ENCODE measurements around the gene MTRFR.

The MTRFR gene

DNA sequence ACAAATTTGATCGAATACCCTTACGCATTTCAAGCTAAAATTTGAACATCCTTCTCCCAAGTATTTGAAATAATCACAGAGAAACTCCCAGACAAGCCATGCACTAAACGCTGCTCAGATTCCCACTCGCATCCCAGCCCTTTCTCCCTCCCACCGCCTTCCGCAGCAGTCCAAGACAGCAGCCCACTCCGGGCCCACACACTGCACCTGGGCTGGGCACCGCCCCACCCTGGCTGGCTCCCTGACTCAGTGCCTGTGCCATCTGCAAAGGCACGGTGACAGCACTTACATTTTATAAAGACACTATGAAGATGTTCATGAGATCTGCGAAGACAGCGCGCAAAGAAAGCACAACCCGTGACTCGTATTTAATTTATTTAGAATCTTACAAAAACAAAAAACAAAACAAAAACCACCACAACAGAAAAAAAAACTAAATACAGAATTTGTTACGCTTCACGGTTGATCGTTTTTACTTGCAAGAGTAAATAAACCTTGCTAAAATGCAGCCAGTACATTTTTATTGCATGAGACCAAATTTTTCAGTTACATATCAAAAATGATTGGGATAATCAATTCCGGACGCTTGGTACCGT, 55.6 kb downstream of the MTRFR start:
- Histone ChIP-seq H3K36me3 (peaks cover 3 to 31% (median 26%) of the 10 kb centered on the region in 3 donors), H3K4me1 (no peaks in the 10 kb centered on the region), H3K27me3 (no peaks in the 10 kb centered on the region), H3K4me3 (no peak overlapping the region), H3K9me3 (no peaks in the 10 kb centered on the region), H3K27ac (no peak overlapping the region)
- intact Hi-C loops (cut with DNase I; ENCODE audit: low total_unique reads), result no loop called here
- TF ChIP-seq, protein P1, sequence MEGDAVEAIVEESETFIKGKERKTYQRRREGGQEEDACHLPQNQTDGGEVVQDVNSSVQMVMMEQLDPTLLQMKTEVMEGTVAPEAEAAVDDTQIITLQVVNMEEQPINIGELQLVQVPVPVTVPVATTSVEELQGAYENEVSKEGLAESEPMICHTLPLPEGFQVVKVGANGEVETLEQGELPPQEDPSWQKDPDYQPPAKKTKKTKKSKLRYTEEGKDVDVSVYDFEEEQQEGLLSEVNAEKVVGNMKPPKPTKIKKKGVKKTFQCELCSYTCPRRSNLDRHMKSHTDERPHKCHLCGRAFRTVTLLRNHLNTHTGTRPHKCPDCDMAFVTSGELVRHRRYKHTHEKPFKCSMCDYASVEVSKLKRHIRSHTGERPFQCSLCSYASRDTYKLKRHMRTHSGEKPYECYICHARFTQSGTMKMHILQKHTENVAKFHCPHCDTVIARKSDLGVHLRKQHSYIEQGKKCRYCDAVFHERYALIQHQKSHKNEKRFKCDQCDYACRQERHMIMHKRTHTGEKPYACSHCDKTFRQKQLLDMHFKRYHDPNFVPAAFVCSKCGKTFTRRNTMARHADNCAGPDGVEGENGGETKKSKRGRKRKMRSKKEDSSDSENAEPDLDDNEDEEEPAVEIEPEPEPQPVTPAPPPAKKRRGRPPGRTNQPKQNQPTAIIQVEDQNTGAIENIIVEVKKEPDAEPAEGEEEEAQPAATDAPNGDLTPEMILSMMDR (IDR thresholded peaks at IDR 0.05), result no peak
- DNase-seq, result no peak

DNA sequence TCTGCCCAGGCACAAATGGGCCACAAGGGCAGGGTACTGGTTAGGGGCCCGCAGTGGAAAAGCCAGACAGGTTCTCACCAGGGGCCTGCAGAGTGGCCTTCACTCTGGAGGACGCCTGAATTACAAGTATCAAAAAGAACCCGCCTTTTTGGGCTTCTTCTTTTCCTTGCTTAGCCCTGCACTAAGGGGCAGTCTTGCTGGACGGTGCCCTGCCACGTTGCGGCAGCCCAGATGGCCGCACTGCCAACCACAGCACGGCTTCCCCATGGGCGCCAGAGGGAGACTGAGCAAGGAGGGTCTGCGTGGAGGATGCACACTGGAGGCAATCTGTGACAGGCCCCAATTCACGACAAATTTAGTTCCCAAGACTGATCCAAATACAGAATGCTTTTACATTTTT, 56.7 kb downstream of the MTRFR start:
- no peaks in the 10 kb centered on the region for H3K9me3 ChIP-seq
- H3K36me3 ChIP-seq, result peaks cover 13 to 40% (median 34%) of the 10 kb centered on the region in 3 donors
- H3K4me3 ChIP-seq, result no peak overlapping the region
- no peak overlapping the region for H3K27ac ChIP-seq
- no peaks in the 10 kb centered on the region for H3K27me3 ChIP-seq
- TF ChIP-seq, protein P1 (IDR thresholded peaks at IDR 0.05), result no peak
- intact Hi-C loops (cut with DNase I; ENCODE audit: low total_unique reads), result no loop called here
- DNase-seq, result no peak
- no peaks in the 10 kb centered on the region for H3K4me1 ChIP-seq

DNA sequence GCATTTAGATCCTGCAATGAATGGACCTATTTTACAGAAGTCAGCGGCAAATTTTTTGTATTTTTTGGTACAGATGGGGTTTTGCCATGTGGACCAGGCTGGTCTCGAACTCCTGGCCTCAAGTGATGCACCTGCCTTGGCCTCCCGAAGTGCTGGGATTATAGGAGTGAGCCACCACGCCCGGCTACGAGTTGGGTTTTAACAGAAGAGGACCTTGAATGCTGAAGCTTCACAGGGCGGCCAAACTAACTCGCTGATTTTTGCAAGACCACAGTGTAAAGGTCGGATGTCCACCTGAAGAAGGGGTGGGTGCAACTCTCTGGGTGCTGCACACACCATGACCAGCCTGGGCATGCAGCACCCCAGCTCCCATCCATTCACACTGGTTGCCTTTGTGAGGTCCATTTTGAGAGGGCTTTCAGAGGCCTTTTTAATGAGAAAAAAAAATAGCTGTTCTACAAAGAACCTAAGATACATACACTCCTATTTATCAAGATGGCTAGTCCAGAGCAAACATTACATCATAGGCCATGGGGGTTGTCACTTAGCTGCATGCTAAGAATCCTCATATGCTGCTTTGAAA, 60.0 kb downstream of the MTRFR start:
- H3K27ac ChIP-seq, result no peak overlapping the region
- peaks cover 43 to 72% (median 65%) of the 10 kb centered on the region in 3 donors for H3K36me3 ChIP-seq
- H3K4me1 ChIP-seq, result no peaks in the 10 kb centered on the region
- intact Hi-C loops (cut with DNase I; ENCODE audit: low total_unique reads), result no loop called here
- TF ChIP-seq, protein P1 (IDR thresholded peaks at IDR 0.05), result no peak
- no peak for DNase-seq
- no peak overlapping the region for H3K4me3 ChIP-seq
- no peaks in the 10 kb centered on the region for H3K27me3 ChIP-seq
- no peaks in the 10 kb centered on the region for H3K9me3 ChIP-seq

GRCh38 chr12:123305136-123305535, 71.9 kb downstream of the MTRFR start:
- no peaks in the 10 kb centered on the region for H3K27me3 ChIP-seq
- TF ChIP-seq, protein P1 (IDR thresholded peaks at IDR 0.05), result no peak
- H3K9me3 ChIP-seq, result no peaks in the 10 kb centered on the region
- no peaks in the 10 kb centered on the region for H3K4me1 ChIP-seq
- no peak overlapping the region for H3K27ac ChIP-seq
- no peak overlapping the region for H3K4me3 ChIP-seq
- no peak for DNase-seq
- peaks cover 62 to 98% (median 85%) of the 10 kb centered on the region in 3 donors for H3K36me3 ChIP-seq
- intact Hi-C loops (cut with DNase I; ENCODE audit: low total_unique reads), result no loop called here

DNA sequence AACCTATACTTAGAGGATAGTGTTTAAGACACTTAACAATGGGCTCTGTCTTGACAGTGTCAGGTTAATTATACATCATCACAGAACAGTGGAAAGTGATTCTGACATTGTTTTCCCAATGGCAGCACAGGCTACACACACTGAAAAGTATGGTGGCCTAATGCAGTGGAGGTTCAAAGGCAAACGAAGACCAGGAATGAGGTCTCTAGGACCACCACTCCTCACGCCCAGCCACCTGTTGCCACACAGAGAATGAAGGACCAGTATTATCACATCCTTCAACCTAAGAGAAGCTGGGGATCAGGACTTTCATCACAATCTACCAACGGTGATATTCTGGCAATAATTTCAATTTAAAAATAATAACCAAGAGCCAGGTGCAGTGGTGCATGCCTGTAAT, 73.0 kb downstream of the MTRFR start:
- H3K27me3 ChIP-seq, result no peaks in the 10 kb centered on the region
- H3K4me3 ChIP-seq, result no peak overlapping the region
- DNase-seq, result no peak
- H3K27ac ChIP-seq, result no peak overlapping the region
- intact Hi-C loops (cut with DNase I; ENCODE audit: low total_unique reads), result no loop called here
- H3K36me3 ChIP-seq, result peaks cover 61 to 98% (median 86%) of the 10 kb centered on the region in 3 donors
- no peaks in the 10 kb centered on the region for H3K9me3 ChIP-seq
- H3K4me1 ChIP-seq, result no peaks in the 10 kb centered on the region
- TF ChIP-seq, protein P1 (IDR thresholded peaks at IDR 0.05), result no peak
